Measurements from ENCODE around the gene SH3PXD2A. TPM values are rescaled to one million over a fixed set of nuclear protein-coding genes. Genes with fewer than 3 reads are reported as not detected.

Gene SH3PXD2A
- total and polyA plus RNA-seq, 10 of the 15 experiments (the other 5 are each of a cell fraction or from before 2014, with no cell fraction given) = 0.63 to 14.0 (median 4.4) TPM

GRCh38 chr10:103707956-103708626 lies 147.3 kb downstream of the SH3PXD2A start:
- WGBS (ENCODE audit: insufficient coverage, insufficient replicate concordance, low lambda C conversion rate, missing lambda C conversion rate) = 59% methylated on average over 10 of the region's 10 CpGs
- RAD21 ChIA-PET (ENCODE audit: unreplicated experiment) = no interaction called here
- in situ Hi-C loops (cut with MboI) = no loop called here

More at GRCh38 chr10:103707956-103708626, 147.3 kb downstream of the SH3PXD2A start:
- ATAC-seq (no peak), DNase-seq (ENCODE audit: low read depth, low spot score) (no peak), FAIRE-seq (no peak)
- Histone ChIP-seq H2AFZ (ENCODE audit: control insufficient read depth, low read depth, low read length) (no peak overlapping the region), H3K79me2 (ENCODE audit: control insufficient read depth, insufficient read depth, low read length) (no peaks in the 10 kb centered on the region), H3K27ac (ENCODE audit: control insufficient read depth, insufficient read depth) (no peak overlapping the region), H3K9ac (ENCODE audit: control insufficient read depth, insufficient read depth, low read length) (no peak overlapping the region), H3K4me3 (no peak overlapping the region), H3K9me3 (replicated peaks; ENCODE audit: control insufficient read depth, insufficient read depth, low read length) (no peaks in the 10 kb centered on the region), H3K36me3 (ENCODE audit: control insufficient read depth in 2 of 2, insufficient read depth in 2 of 2, low read length in 1 of 2) (no peaks in the 10 kb centered on the region), H3K4me1 (ENCODE audit: control insufficient read depth, insufficient read depth, low read length) (no peaks in the 10 kb centered on the region), H4K20me1 (ENCODE audit: control insufficient read depth, insufficient read depth) (no peaks in the 10 kb centered on the region; the same call in 1 of the 2 replicates), H3K4me2 (ENCODE audit: control insufficient read depth, insufficient read depth) (no peak overlapping the region), H3K27me3 (replicated peaks in 1 of 2; ENCODE audit: control insufficient read depth in 2 of 2, insufficient read depth in 2 of 2, low read length in 1 of 2) (no peaks in the 10 kb centered on the region; a peak in 1 of 4 replicates)
- POLR2A ChIA-PET = no interaction called here
- TF ChIP-seq ZNF207 (IDR thresholded peaks at IDR 0.05; ENCODE audit: borderline replicate concordance) = no peak
- TF ChIP-seq SRF (IDR thresholded peaks at IDR 0.05; ENCODE audit: low read depth in 2 of 2, low read length in 2 of 2) = no peak
- TF ChIP-seq REST (IDR thresholded peaks at IDR 0.05; ENCODE audit: low read depth, low read length) = no peak
- TF ChIP-seq, protein P1, sequence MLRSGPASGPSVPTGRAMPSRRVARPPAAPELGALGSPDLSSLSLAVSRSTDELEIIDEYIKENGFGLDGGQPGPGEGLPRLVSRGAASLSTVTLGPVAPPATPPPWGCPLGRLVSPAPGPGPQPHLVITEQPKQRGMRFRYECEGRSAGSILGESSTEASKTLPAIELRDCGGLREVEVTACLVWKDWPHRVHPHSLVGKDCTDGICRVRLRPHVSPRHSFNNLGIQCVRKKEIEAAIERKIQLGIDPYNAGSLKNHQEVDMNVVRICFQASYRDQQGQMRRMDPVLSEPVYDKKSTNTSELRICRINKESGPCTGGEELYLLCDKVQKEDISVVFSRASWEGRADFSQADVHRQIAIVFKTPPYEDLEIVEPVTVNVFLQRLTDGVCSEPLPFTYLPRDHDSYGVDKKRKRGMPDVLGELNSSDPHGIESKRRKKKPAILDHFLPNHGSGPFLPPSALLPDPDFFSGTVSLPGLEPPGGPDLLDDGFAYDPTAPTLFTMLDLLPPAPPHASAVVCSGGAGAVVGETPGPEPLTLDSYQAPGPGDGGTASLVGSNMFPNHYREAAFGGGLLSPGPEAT (IDR thresholded peaks at IDR 0.05; ENCODE audit: low read depth) = no peak
- no peak for TF ChIP-seq EED (IDR thresholded peaks at IDR 0.05; ENCODE audit: low read depth)
- no peak for TF ChIP-seq NFYB (IDR thresholded peaks at IDR 0.05; ENCODE audit: insufficient read depth, low read depth, low read length)
- TF ChIP-seq MXI1 (IDR thresholded peaks at IDR 0.05; ENCODE audit: low read depth, low read length) = no peak
- no peak for TF ChIP-seq POLR2AphosphoS5 (IDR thresholded peaks at IDR 0.05; ENCODE audit: low read length)
- no peak for TF ChIP-seq BMI1 (IDR thresholded peaks at IDR 0.05; ENCODE audit: borderline replicate concordance)
- no TSS peak for BruUV-seq (replicated peaks)
- CTCF ChIA-PET = interaction anchor here (0.8 to 2.0 kb wide), 5 partner anchors 21 to 180 kb away, joined by 3 to 6 read pairs (median 4); no protein-coding TSS in a partner anchor
- intact Hi-C loops (cut with micrococcal nuclease; ENCODE audit: unreplicated experiment) = no loop called here
- SMC1A ChIA-PET (ENCODE audit: uncharacterized antibody, unreplicated experiment) = interaction anchor here (1.0 to 2.1 kb wide), 2 partner anchors 11 to 22 kb away, joined by 3 to 7 read pairs; no protein-coding TSS in a partner anchor

Data from GM12878 (cell line).